HepG2 (cell line): Measurements from ENCODE around the gene ANKRD13D. TPM values are rescaled to one million over a fixed set of nuclear protein-coding genes. Genes with fewer than 3 reads are reported as not detected.

Source experiments
- ARNTL ChIP-seq: sonication (generic); formaldehyde crosslinking; IDR thresholded peaks from 2 replicates; pipeline ENCODE4 v1.4.0; 2020; ENCODE audit warnings: mild to moderate bottlenecking, missing genetic modification reagents
- DBP ChIP-seq: sonication (generic); formaldehyde crosslinking; IDR thresholded peaks from 2 replicates; pipeline ENCODE4 v1.4.0; 2020; ENCODE audit warnings: missing genetic modification reagents; ENCODE audit errors: not compliant biosample characterization
- HMGXB4 ChIP-seq, 2 experiments: sonication (generic) in 1 of 2; formaldehyde crosslinking in 1 of 2; IDR thresholded peaks; 2 replicates each; pipeline versions ENCODE4 v1.4.0 to v1.6.1; 2018 to 2020; ENCODE audit warnings: missing genetic modification reagents in 2 of 2, borderline replicate concordance in 1 of 2, low read depth in 1 of 2, mild to moderate bottlenecking in 1 of 2, missing biosample characterization in 1 of 2
- HNRNPLL ChIP-seq: fragments of 200-400 bp; formaldehyde crosslinking; IDR thresholded peaks from 2 replicates; pipeline ENCODE4 v1.6.1; 2017; ENCODE audit warnings: mild to moderate bottlenecking, low read depth, low read length; ENCODE audit not compliant: poor library complexity, severe bottlenecking
- ISL2 ChIP-seq: sonication (generic); formaldehyde crosslinking; IDR thresholded peaks from 2 replicates; pipeline ENCODE4 v1.5.0; 2020; ENCODE audit warnings: missing genetic modification reagents
- KLF9 ChIP-seq: IDR thresholded peaks from 2 replicates; pipeline ENCODE4 v1.6.1; 2016; ENCODE audit warnings: low read depth
- KMT2A ChIP-seq: sonication (generic); formaldehyde crosslinking; IDR thresholded peaks from 2 replicates; pipeline ENCODE4 v1.4.0; 2020; ENCODE audit warnings: missing genetic modification reagents
- MAFF ChIP-seq: IDR thresholded peaks from 2 replicates; pipeline ENCODE4 v1.6.1; 2011; ENCODE audit warnings: low read depth, low read length, improper control_type of control experiment
- MBNL3 ChIP-seq: fragments of 250-450 bp; sonication (Bioruptor Pico); conservative IDR thresholded peaks from 2 replicates; pipeline ENCODE4 v1.8.0; 2022; ENCODE audit warnings: mild to moderate bottlenecking, inconsistent platforms
- MEIS2 ChIP-seq: sonication (generic); formaldehyde crosslinking; IDR thresholded peaks from 2 replicates; pipeline ENCODE4 v1.9.0; 2021; ENCODE audit warnings: mild to moderate bottlenecking, missing genetic modification reagents
- MIXL1 ChIP-seq: IDR thresholded peaks from 2 replicates; pipeline ENCODE4 v1.6.1; 2016
- MLX ChIP-seq: IDR thresholded peaks from 2 replicates; pipeline ENCODE4 v1.6.1; 2016
- MNT ChIP-seq: fragments of 450-650 bp; IDR thresholded peaks from 2 replicates; pipeline ENCODE4 v1.6.1; 2016
- NFE2L2 ChIP-seq: fragments of 150-350 bp; IDR thresholded peaks from 2 replicates; pipeline ENCODE4 v1.6.1; 2014; ENCODE audit warnings: low read length
- NFRKB ChIP-seq: fragments of 450-650 bp; IDR thresholded peaks from 2 replicates; pipeline ENCODE4 v1.6.1; 2017
- NPAS2 ChIP-seq: sonication (generic); formaldehyde crosslinking; IDR thresholded peaks from 2 replicates; pipeline ENCODE4 v1.8.0; 2022; ENCODE audit warnings: mild to moderate bottlenecking, missing genetic modification reagents, borderline replicate concordance
- SIX4 ChIP-seq: sonication (generic); formaldehyde crosslinking; IDR thresholded peaks from 2 replicates; pipeline ENCODE4 v1.4.0; 2020; ENCODE audit warnings: missing genetic modification reagents
- ZNF205 ChIP-seq: IDR thresholded peaks from 2 replicates; pipeline ENCODE4 v1.6.1; 2018; ENCODE audit warnings: missing biosample characterization, missing genetic modification reagents
- ZNF326 ChIP-seq: sonication (generic); formaldehyde crosslinking; IDR thresholded peaks from 2 replicates; pipeline ENCODE4 v1.4.0; 2020; ENCODE audit warnings: missing genetic modification reagents, borderline replicate concordance
- ZNF331 ChIP-seq: sonication (generic); formaldehyde crosslinking; IDR thresholded peaks from 2 replicates; pipeline ENCODE4 v1.4.0; 2020; ENCODE audit warnings: missing genetic modification reagents
- ZNF512B ChIP-seq: sonication (generic); formaldehyde crosslinking; IDR thresholded peaks from 2 replicates; pipeline ENCODE4 v1.5.1; 2020; ENCODE audit warnings: missing genetic modification reagents, mild to moderate bottlenecking, borderline replicate concordance
- ZNF563 ChIP-seq: sonication (generic); formaldehyde crosslinking; IDR thresholded peaks from 2 replicates; pipeline ENCODE4 v1.8.0; 2022; ENCODE audit warnings: mild to moderate bottlenecking, moderate library complexity, missing genetic modification reagents
- ZNF629 ChIP-seq: sonication (generic); formaldehyde crosslinking; conservative IDR thresholded peaks from 2 replicates; pipeline ENCODE4 v1.5.0; 2020; ENCODE audit warnings: missing genetic modification reagents
- ZNF878 ChIP-seq: sonication (generic); formaldehyde crosslinking; IDR thresholded peaks from 2 replicates; pipeline ENCODE4 v1.8.1; 2023; ENCODE audit warnings: mild to moderate bottlenecking, missing genetic modification reagents, moderate library complexity
- polyA plus RNA-seq, 8 experiments: library from polyadenylated mRNA; depleted of rRNA in 3 of 8; stranded (reverse) in 7 of 8; unstranded in 1 of 8; fragments of >200 nt; fragmentation: Illumina TruSeq in 4 of 8; extraction: Trizol in 4 of 8; gene quantifications; 2 replicates each; pipeline versions ENCODE4 v1.2.1 to v1.2.3, GENCODE V29; 2011 to 2016; ENCODE audit warnings: low read depth in 4 of 8, missing spikeins in 1 of 8, mixed read lengths in 1 of 8; ENCODE audit not compliant: insufficient read depth in 1 of 8
- total RNA-seq, 5 experiments: library from RNA; depleted of rRNA; stranded (reverse); fragments of >200 nt; fragmentation: Illumina TruSeq; extraction: Trizol; gene quantifications; 2 replicates each; pipeline ENCODE4 v1.2.3, GENCODE V29; 2016; ENCODE audit warnings: low read depth in 1 of 5

ANKRD13D gene
- total and polyA plus RNA-seq, 2 of the 13 experiments (the other 11 are each of a cell fraction or from before 2014, with no cell fraction given): 18.6 to 27.3 TPM

GRCh38 chr11:67288452-67289225, 464 bp upstream of the ANKRD13D start (continued):
- TF ChIP-seq HMGXB4 (CRISPR knock-in tag; IDR thresholded peaks at IDR 0.05; ENCODE audit: borderline replicate concordance in 1 of 2, low read depth in 1 of 2) (peak; percentile 60 to 80; a peak in 3 of 4 replicates), ZNF629 (peak; percentile 11; the same call in 1 of the 2 replicates), ZNF512B (CRISPR knock-in tag) (no peak), MEIS2 (CRISPR knock-in tag) (0 out of 2 replicates have a peak, but pooled peaks have one; percentile 56), ZNF331 (CRISPR knock-in tag) (peak; percentile 16; the same call in 1 of the 2 replicates), ISL2 (CRISPR knock-in tag) (peak; percentile 77), ZNF563 (CRISPR knock-in tag) (peak; percentile 92), SIX4 (CRISPR knock-in tag) (no peak), NFE2L2 (no peak), ZNF326 (CRISPR knock-in tag) (no peak), MAFF (no peak), ZNF205 (no peak), NFRKB (no peak), MIXL1 (peak; percentile 66; the same call in 1 of the 2 replicates), MBNL3 (CRISPR knock-in tag) (no peak), MLX (CRISPR knock-in tag) (peak; percentile 36), HNRNPLL (peak; percentile 52), KLF9 (CRISPR knock-in tag) (no peak; the same call in 1 of the 2 replicates), MNT (no peak), KMT2A (CRISPR knock-in tag) (peak; percentile 73; the same call in 1 of the 2 replicates), ARNTL (CRISPR knock-in tag) (peak; percentile 80), ZNF878 (CRISPR knock-in tag) (peak; percentile 73; the same call in 1 of the 2 replicates), DBP (CRISPR knock-in tag) (peak; percentile 77), NPAS2 (CRISPR knock-in tag) (no peak)
